Transverse colon (tissue), 4 donors: ENCODE measurements around the gene FOXP1. TPM values are rescaled to one million over a fixed set of nuclear protein-coding genes. Genes with fewer than 3 reads are reported as not detected.

Experiments used
- DNase-seq: peaks from one replicate; pipeline ENCODE4 v3.0.0-alpha.2; 2019
- H3K27ac ChIP-seq, 4 donors: fragments of 200-600 bp; sonication (generic); 2 replicates each; pipeline ENCODE4 v1.5.1; 2016 to 2018; ENCODE audit warnings: inconsistent platforms in 4 of 4
- H3K27me3 ChIP-seq: fragments of 200-600 bp; sonication (generic); 2 replicates; pipeline ENCODE4 v1.5.1; 2017; ENCODE audit warnings: inconsistent platforms
- H3K36me3 ChIP-seq, 4 donors: fragments of 200-600 bp; sonication (generic); 2 replicates each; pipeline ENCODE4 v1.5.1; 2017 to 2019; ENCODE audit warnings: inconsistent platforms in 4 of 4
- H3K4me1 ChIP-seq, 4 donors: fragments of 200-600 bp; sonication (generic); 2 replicates each; pipeline ENCODE4 v1.5.1; 2017 to 2020; ENCODE audit warnings: inconsistent platforms in 4 of 4
- H3K4me3 ChIP-seq, 4 donors: fragments of 200-600 bp; sonication (generic); 1 replicate in 1 of 4; 2 replicates in 3 of 4; pipeline versions ENCODE4 v1.5.1 to v1.6.1; 2017 to 2019; ENCODE audit warnings: inconsistent platforms in 4 of 4
- H3K9me3 ChIP-seq, 2 donors: fragments of 200-600 bp; sonication (generic); 2 replicates each; pipeline ENCODE4 v1.5.1; 2017 to 2019; ENCODE audit warnings: inconsistent platforms in 2 of 2
- EP300 ChIP-seq: sonication (generic); formaldehyde crosslinking; IDR thresholded peaks from one replicate; pipeline ENCODE4 v1.6.1; 2017; ENCODE audit warnings: antibody characterized with exemption, low read depth
- POLR2A ChIP-seq: fragments of 450-650 bp; IDR thresholded peaks from one replicate; pipeline ENCODE4 v1.6.1; 2016; ENCODE audit warnings: antibody characterized with exemption, mild to moderate bottlenecking, moderate library complexity
- POLR2AphosphoS5 ChIP-seq, 3 donors: sonication (generic); formaldehyde crosslinking; IDR thresholded peaks; one replicate each; pipeline ENCODE4 v1.6.1; 2016; ENCODE audit warnings: antibody characterized with exemption in 3 of 3
- WGBS, 2 donors: methylation state at CpG; one replicate each; pipeline ENCODE4 v1.1.5; 2018; ENCODE audit warnings: low coverage in 1 of 2; 5-methylcytosine and 5-hydroxymethylcytosine counted together
- in situ Hi-C, 4 donors: fragments of 200-750 bp; cut with MboI; loops; one replicate each; pipeline versions ENCODE4 v1.15.0 to v1.15.1; 2017; ENCODE audit warnings: low sequenced_read_pairs in 3 of 4, low pct_ligation_motif_present in 1 of 4, low pct_unique_long_range_greater_than_20kb in 1 of 4
- intact Hi-C: fragments of 100-400 bp; cut with DNase I; formaldehyde crosslinking; loops from one replicate; pipeline ENCODE4 v1.15.1; 2023; ENCODE audit warnings: low total_unique reads
- total RNA-seq, 4 donors: library from RNA; depleted of rRNA; stranded (reverse); fragments of >200 nt; gene quantifications; one replicate each; pipeline ENCODE4 v1.1.0, GENCODE V29; 2016
- TF ChIP-seq, protein P1 (sequence below), 5 experiments: fragments of 200-600 bp in 3 of 5; fragments of 450-650 bp in 2 of 5; sonication (generic) in 3 of 5; IDR thresholded peaks; 1 replicate in 2 of 5; 2 replicates in 3 of 5; pipeline ENCODE4 v1.5.1; 2016 to 2017; ENCODE audit warnings: antibody characterized with exemption in 5 of 5, inconsistent platforms in 3 of 5, mild to moderate bottlenecking in 2 of 5, moderate library complexity in 1 of 5

Gene FOXP1
- total RNA-seq, 4 donors from 2014 or later: 102 to 260 (median 150) TPM

DNA sequence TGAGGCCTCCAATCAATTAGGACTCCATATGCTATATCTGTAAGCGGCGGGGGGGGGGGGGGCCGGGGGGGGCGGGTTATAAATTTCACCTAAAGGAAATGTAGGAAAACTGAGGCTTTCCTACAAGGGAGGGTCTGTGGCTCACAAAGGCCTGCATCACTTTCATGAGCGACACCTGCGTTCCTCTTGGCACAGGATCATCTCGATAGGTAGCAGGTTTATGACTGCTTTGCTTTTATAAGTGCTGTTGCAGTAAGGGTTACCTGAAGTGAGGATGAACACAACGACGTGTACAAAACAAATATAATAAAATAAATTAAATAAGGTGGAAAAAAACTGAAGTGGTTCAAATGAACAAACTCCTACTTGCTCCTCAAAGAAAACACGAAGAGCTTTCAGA lies 194.3 kb downstream of the FOXP1 start:
- WGBS, 2 donors: 30 to 46% methylated on average over 7 to 9 of the region's 10 CpGs
- no peaks in the 10 kb centered on the region for H3K36me3 ChIP-seq
- in situ Hi-C loops (no loop called here), intact Hi-C loops (no loop called here)
- no peak for TF ChIP-seq EP300
- TF ChIP-seq POLR2AphosphoS5 (IDR thresholded peaks at IDR 0.05): no peak
- TF ChIP-seq POLR2A: no peak
- TF ChIP-seq, protein P1, sequence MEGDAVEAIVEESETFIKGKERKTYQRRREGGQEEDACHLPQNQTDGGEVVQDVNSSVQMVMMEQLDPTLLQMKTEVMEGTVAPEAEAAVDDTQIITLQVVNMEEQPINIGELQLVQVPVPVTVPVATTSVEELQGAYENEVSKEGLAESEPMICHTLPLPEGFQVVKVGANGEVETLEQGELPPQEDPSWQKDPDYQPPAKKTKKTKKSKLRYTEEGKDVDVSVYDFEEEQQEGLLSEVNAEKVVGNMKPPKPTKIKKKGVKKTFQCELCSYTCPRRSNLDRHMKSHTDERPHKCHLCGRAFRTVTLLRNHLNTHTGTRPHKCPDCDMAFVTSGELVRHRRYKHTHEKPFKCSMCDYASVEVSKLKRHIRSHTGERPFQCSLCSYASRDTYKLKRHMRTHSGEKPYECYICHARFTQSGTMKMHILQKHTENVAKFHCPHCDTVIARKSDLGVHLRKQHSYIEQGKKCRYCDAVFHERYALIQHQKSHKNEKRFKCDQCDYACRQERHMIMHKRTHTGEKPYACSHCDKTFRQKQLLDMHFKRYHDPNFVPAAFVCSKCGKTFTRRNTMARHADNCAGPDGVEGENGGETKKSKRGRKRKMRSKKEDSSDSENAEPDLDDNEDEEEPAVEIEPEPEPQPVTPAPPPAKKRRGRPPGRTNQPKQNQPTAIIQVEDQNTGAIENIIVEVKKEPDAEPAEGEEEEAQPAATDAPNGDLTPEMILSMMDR (IDR thresholded peaks at IDR 0.05): no peak
- peaks cover 10 to 57% (median 33%) of the 10 kb centered on the region in 4 donors for H3K4me1 ChIP-seq
- H3K27me3 ChIP-seq: no peaks in the 10 kb centered on the region
- DNase-seq: peak; percentile 32
- peak overlapping the region; percentile 72 to 79 (median 74) for H3K27ac ChIP-seq
- no peaks in the 10 kb centered on the region for H3K9me3 ChIP-seq
- peak overlapping the region in 1 of 4 donors; percentile 1 for H3K4me3 ChIP-seq

DNA sequence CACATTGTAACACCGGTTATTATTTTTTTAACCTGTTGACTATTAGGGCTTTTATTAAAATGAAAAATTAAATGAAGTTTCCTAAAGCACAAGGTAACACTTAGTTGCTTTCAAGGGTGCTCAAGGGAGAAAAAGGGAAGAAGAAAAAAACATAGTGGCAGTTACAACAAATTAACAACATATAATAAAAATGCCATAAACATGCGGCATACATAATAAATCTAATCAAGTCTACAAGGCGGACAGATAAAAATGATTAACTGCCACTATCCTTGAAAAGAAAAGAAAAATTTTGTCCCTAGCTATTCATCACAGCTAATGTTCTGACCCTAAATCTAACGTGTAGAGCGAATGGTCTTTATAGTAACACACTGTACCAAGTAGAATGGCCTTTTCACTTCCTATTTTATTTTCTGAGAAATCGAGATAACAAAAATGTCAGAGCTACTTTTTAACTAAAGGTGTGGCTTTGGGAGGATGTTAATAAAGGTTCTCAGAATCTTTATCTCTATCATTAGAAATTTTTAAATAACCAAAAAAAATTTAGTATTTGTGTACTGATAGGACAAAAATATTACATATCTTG lies 194.9 kb downstream of the FOXP1 start:
- Histone ChIP-seq H3K4me1 (peaks cover 10 to 57% (median 33%) of the 10 kb centered on the region in 4 donors), H3K9me3 (no peaks in the 10 kb centered on the region), H3K36me3 (no peaks in the 10 kb centered on the region), H3K27me3 (no peaks in the 10 kb centered on the region), H3K27ac (peak overlapping the region; percentile 72 to 79 (median 74)), H3K4me3 (no peak overlapping the region)
- intact Hi-C loops (no loop called here), in situ Hi-C loops (no loop called here)
- WGBS, 2 donors: 33 to 49% methylated on average over 6 of the region's 6 CpGs
- no peak for DNase-seq
- TF ChIP-seq POLR2AphosphoS5 (IDR thresholded peaks at IDR 0.05) (no peak), POLR2A (no peak), EP300 (no peak)
- TF ChIP-seq, protein P1 (IDR thresholded peaks at IDR 0.05): no peak

DNA sequence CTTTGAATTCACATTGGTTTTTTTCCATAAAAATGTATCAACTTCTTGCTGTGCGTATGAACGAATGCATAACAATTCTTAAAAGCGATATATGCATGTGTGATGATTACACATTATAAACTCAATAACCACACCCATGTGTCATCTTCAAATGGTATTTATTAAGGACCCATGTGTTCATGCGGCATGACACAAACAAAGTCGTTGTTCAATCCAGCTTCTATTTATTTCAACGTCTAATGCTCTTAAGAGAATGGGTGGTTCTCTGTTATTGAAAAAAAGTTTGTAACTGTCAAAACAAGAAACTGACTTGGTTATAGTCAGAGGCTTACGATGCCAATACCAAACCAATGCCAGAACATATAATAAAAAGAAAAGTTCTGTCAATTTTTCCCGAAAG lies 195.9 kb downstream of the FOXP1 start:
- Histone ChIP-seq H3K9me3 (no peaks in the 10 kb centered on the region), H3K27ac (no peak overlapping the region), H3K4me3 (no peak overlapping the region), H3K4me1 (peaks cover 10 to 54% (median 33%) of the 10 kb centered on the region in 4 donors), H3K36me3 (no peaks in the 10 kb centered on the region), H3K27me3 (no peaks in the 10 kb centered on the region)
- DNase-seq: no peak
- 84 to 87% methylated on average over 7 to 8 of the region's 8 CpGs for WGBS, 2 donors
- TF ChIP-seq EP300 (no peak), POLR2A (no peak), POLR2AphosphoS5 (IDR thresholded peaks at IDR 0.05) (no peak)
- TF ChIP-seq, protein P1 (IDR thresholded peaks at IDR 0.05): no peak
- intact Hi-C loops (no loop called here), in situ Hi-C loops (no loop called here)

DNA sequence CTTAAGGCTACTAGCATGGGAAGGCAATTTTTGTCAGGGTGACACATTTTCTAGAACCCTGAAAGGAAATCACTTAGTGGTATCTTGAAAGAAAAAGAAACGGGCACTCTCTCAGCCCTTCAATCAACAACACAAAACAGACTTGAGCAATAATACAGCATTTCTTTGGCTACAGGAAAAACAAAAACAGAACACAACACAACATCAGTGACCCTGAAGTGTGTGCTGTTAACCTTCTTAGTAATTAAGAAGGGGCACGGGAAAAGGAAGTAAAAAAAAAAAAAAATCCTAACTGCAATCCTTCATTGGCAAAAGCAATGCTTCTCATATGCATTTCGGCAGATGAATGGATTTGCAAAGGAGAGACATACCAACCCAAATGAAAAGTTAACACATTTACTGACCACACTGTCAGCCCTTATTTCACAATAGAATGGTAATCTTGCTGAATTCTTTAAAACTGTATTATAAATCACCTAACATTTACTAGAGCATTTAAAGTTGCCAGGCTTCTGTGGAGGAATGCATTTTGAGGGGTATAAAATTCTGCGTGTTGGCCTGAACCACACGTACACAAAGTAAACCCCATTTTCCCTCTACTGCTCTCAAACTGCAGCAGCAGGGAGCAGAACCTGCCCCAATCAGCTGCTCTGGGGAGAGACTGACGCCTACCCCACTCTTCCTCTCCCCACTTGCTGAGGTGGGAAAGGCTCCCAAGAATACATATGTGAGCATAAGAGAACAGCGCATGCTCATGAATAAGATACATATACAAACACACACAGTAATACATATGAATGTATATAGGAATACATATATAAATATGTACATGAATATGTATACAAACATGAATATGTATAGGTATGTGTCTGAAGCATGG lies 198.5 kb downstream of the FOXP1 start:
- Histone ChIP-seq H3K27me3 (no peaks in the 10 kb centered on the region), H3K9me3 (no peaks in the 10 kb centered on the region), H3K4me3 (no peak overlapping the region), H3K27ac (no peak overlapping the region), H3K36me3 (no peaks in the 10 kb centered on the region), H3K4me1 (peaks cover 4 to 35% (median 23%) of the 10 kb centered on the region in 4 donors)
- intact Hi-C loops: no loop called here
- no peak for DNase-seq
- TF ChIP-seq, protein P1 (IDR thresholded peaks at IDR 0.05): no peak
- TF ChIP-seq POLR2A: no peak
- TF ChIP-seq EP300: no peak
- no peak for TF ChIP-seq POLR2AphosphoS5 (IDR thresholded peaks at IDR 0.05)
- 63 to 65% methylated on average over 4 to 7 of the region's 7 CpGs for WGBS, 2 donors
- in situ Hi-C loops: no loop called here
